WTC11 (cell line): ENCODE results near the gene SNX10. TPM values are rescaled to one million over a fixed set of nuclear protein-coding genes. Genes with fewer than 3 reads are reported as not detected.

Source experiments
- ATAC-seq: fragments of 200-7000 bp; cut with Tn5 transposase; 2 replicates; pipeline ENCODE4 v1.10.0; 2021; ENCODE audit warnings: mild to moderate bottlenecking, moderate library complexity
- CTCF ChIA-PET: fragments of 300-600 bp; sonication (Branson Sonifier 250); formaldehyde crosslinking; loops from one replicate; lab custom pipeline; 2021; ENCODE audit warnings: antibody characterized with exemption; lab: Charles Lee
- POLR2A ChIA-PET: fragments of 350-600 bp; sonication (Branson Sonifier 250); formaldehyde crosslinking; loops from one replicate; lab custom pipeline; 2021; ENCODE audit warnings: antibody characterized with exemption; lab: Charles Lee
- DNase-seq: peaks from one replicate; pipeline ENCODE4 v3.0.0; 2021; ENCODE audit warnings: low spot score
- H3K27ac Mint-ChIP-seq: 2 replicates; pipeline ENCODE4 v1.8.0; 2021; ENCODE audit warnings: mixed read lengths
- H3K27me3 Mint-ChIP-seq: 2 replicates; pipeline ENCODE4 v1.8.0; 2021; ENCODE audit warnings: low read depth, mild to moderate bottlenecking, moderate library complexity, mixed read lengths
- H3K36me3 Mint-ChIP-seq: 2 replicates; pipeline ENCODE4 v1.8.0; 2021; ENCODE audit warnings: mixed read lengths
- H3K4me1 Mint-ChIP-seq: 2 replicates; pipeline ENCODE4 v1.8.0; 2022; ENCODE audit warnings: mixed read lengths
- H3K4me3 Mint-ChIP-seq: 2 replicates; pipeline ENCODE4 v1.8.0; 2021; ENCODE audit warnings: mild to moderate bottlenecking, moderate library complexity, mixed read lengths
- H3K9me3 Mint-ChIP-seq: 2 replicates; pipeline ENCODE4 v1.8.0; 2021; ENCODE audit warnings: mixed read lengths
- CBFB ChIP-seq: sonication (generic); formaldehyde crosslinking; IDR thresholded peaks from 2 replicates; pipeline ENCODE4 v1.8.1; 2022; ENCODE audit warnings: mild to moderate bottlenecking, low read depth, missing genetic modification reagents
- CREB1 ChIP-seq: sonication (generic); formaldehyde crosslinking; IDR thresholded peaks from 2 replicates; pipeline ENCODE4 v1.8.0; 2023; ENCODE audit warnings: mild to moderate bottlenecking, missing genetic modification reagents
- GABPB1 ChIP-seq: sonication (generic); formaldehyde crosslinking; IDR thresholded peaks from 2 replicates; pipeline ENCODE4 v1.8.1; 2023; ENCODE audit warnings: mild to moderate bottlenecking, missing genetic modification reagents
- IRF2 ChIP-seq: sonication (generic); formaldehyde crosslinking; IDR thresholded peaks from 2 replicates; pipeline ENCODE4 v1.8.0; 2022; ENCODE audit warnings: low read depth, missing genetic modification reagents, borderline replicate concordance
- JAZF1 ChIP-seq: fragments of 250-450 bp; sonication (Bioruptor Pico); IDR thresholded peaks from 2 replicates; pipeline ENCODE4 v1.9.0; 2021; ENCODE audit warnings: moderate library complexity, mild to moderate bottlenecking, inconsistent platforms
- MYBL2 ChIP-seq: sonication (generic); formaldehyde crosslinking; IDR thresholded peaks from 2 replicates; pipeline ENCODE4 v1.8.1; 2023; ENCODE audit warnings: mild to moderate bottlenecking, moderate library complexity, missing genetic modification reagents
- NR1H2 ChIP-seq: sonication (generic); formaldehyde crosslinking; IDR thresholded peaks from 2 replicates; pipeline ENCODE4 v1.9.0; 2021; ENCODE audit warnings: mild to moderate bottlenecking, moderate library complexity, missing genetic modification reagents
- SMAD3 ChIP-seq: sonication (generic); formaldehyde crosslinking; IDR thresholded peaks from 2 replicates; pipeline ENCODE4 v1.8.0; 2022; ENCODE audit warnings: missing genetic modification reagents, mild to moderate bottlenecking, borderline replicate concordance
- TCF7 ChIP-seq: sonication (generic); formaldehyde crosslinking; IDR thresholded peaks from 2 replicates; pipeline ENCODE4 v1.8.0; 2022; ENCODE audit warnings: mild to moderate bottlenecking, low read depth, missing genetic modification reagents, moderate library complexity
- ZNF121 ChIP-seq: sonication (generic); formaldehyde crosslinking; IDR thresholded peaks from 2 replicates; pipeline ENCODE4 v1.8.0; 2023; ENCODE audit warnings: missing genetic modification reagents
- ZNF138 ChIP-seq: sonication (generic); formaldehyde crosslinking; conservative IDR thresholded peaks from 2 replicates; pipeline ENCODE4 v1.8.1; 2022; ENCODE audit warnings: mild to moderate bottlenecking, moderate library complexity, missing genetic modification reagents
- ZNF232 ChIP-seq: sonication (generic); formaldehyde crosslinking; IDR thresholded peaks from 2 replicates; pipeline ENCODE4 v1.8.0; 2022; ENCODE audit warnings: mild to moderate bottlenecking, missing genetic modification reagents
- ZNF396 ChIP-seq: fragments of 250-450 bp; sonication (Bioruptor Pico); IDR thresholded peaks from 2 replicates; pipeline ENCODE4 v1.8.0; 2021; ENCODE audit warnings: mild to moderate bottlenecking, moderate library complexity, borderline replicate concordance
- ZNF671 ChIP-seq: fragments of 250-450 bp; sonication (Bioruptor Pico); IDR thresholded peaks from 2 replicates; pipeline ENCODE4 v1.8.0; 2021; ENCODE audit warnings: mild to moderate bottlenecking
- total RNA-seq: library from RNA; stranded (reverse); gene quantifications from 3 replicates; pipeline ENCODE4 v1.2.3, GENCODE V29; 2021
- TF ChIP-seq, protein P1 (sequence below): sonication (generic); formaldehyde crosslinking; IDR thresholded peaks from 2 replicates; pipeline ENCODE4 v1.8.0; 2022; ENCODE audit warnings: mild to moderate bottlenecking, missing genetic modification reagents
- TF ChIP-seq, protein P2 (sequence below): sonication (generic); formaldehyde crosslinking; IDR thresholded peaks from 2 replicates; pipeline ENCODE4 v1.8.1; 2023; ENCODE audit warnings: mild to moderate bottlenecking, missing genetic modification reagents
- TF ChIP-seq, protein P3 (sequence below): sonication (generic); formaldehyde crosslinking; IDR thresholded peaks from 2 replicates; pipeline ENCODE4 v1.8.0; 2022; ENCODE audit warnings: mild to moderate bottlenecking, missing genetic modification reagents
- TF ChIP-seq, protein P4 (sequence below): sonication (generic); formaldehyde crosslinking; conservative IDR thresholded peaks from 2 replicates; pipeline ENCODE4 v1.8.1; 2023; ENCODE audit warnings: mild to moderate bottlenecking, low read depth, missing genetic modification reagents, moderate library complexity

The SNX10 gene
- total RNA-seq, 1 experiment from 2014 or later: 10.8 TPM

DNA sequence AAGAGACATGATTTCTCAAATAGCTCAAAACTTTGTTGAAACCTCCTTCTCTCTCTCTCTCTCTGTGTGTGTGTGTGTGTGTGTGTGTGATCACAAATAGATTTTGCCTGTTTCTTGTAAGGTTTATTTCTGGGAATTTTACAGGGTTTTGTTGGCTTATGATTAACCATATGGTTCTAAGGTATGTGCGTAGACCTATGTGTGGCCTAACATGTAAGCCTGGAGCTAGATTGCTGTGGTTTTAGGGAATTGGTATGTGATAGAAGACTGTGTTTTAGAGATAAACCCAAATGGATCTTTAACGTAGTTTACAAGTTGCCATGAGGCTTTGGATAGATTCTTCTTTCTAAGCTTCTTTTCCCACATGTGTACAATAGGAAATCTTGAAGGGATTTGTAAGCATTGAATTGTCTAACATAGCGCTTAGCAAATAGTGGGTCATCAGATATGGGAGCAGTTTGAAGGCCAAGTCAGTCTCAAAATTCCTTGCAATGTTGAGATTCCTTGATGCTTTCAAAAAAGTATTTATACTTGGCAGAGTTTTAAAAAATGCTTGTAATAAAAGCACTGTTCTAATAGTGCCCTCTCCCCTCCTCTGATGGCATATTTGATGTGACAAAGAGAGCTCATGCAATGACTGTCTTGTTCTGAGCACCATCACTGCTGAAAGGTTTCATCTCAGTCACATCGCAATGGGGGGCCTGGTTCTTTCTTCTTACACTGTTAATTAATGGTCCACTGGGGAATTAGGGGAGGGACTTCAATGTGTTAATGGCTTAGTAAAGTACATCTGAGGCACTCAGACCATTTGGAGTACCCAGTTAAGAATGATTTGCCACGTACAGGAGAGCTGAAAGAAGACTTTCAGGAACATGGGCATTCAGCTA, 118.2 kb downstream of the SNX10 start:
- TF ChIP-seq, protein P1, sequence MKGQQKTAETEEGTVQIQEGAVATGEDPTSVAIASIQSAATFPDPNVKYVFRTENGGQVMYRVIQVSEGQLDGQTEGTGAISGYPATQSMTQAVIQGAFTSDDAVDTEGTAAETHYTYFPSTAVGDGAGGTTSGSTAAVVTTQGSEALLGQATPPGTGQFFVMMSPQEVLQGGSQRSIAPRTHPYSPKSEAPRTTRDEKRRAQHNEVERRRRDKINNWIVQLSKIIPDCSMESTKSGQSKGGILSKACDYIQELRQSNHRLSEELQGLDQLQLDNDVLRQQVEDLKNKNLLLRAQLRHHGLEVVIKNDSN: no peak
- TF ChIP-seq, protein P2, sequence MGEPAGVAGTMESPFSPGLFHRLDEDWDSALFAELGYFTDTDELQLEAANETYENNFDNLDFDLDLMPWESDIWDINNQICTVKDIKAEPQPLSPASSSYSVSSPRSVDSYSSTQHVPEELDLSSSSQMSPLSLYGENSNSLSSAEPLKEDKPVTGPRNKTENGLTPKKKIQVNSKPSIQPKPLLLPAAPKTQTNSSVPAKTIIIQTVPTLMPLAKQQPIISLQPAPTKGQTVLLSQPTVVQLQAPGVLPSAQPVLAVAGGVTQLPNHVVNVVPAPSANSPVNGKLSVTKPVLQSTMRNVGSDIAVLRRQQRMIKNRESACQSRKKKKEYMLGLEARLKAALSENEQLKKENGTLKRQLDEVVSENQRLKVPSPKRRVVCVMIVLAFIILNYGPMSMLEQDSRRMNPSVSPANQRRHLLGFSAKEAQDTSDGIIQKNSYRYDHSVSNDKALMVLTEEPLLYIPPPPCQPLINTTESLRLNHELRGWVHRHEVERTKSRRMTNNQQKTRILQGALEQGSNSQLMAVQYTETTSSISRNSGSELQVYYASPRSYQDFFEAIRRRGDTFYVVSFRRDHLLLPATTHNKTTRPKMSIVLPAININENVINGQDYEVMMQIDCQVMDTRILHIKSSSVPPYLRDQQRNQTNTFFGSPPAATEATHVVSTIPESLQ: no peak
- TF ChIP-seq SMAD3 (CRISPR knock-in tag) (no peak), CREB1 (no peak), JAZF1 (CRISPR knock-in tag) (no peak), ZNF232 (CRISPR knock-in tag) (no peak), TCF7 (CRISPR knock-in tag) (no peak), ZNF138 (CRISPR knock-in tag) (no peak), GABPB1 (no peak), ZNF121 (CRISPR knock-in tag) (no peak), NR1H2 (CRISPR knock-in tag) (no peak), CBFB (CRISPR knock-in tag) (no peak)
- ATAC-seq (no peak), DNase-seq (no peak)
- Mint-ChIP-seq H3K4me3 (no peak overlapping the region), H3K27me3 (peaks cover 21% of the 10 kb centered on the region), H3K27ac (no peak overlapping the region), H3K36me3 (0 out of 2 replicates have a peak, but pooled peaks cover 6% of the 10 kb centered on the region), H3K9me3 (peaks cover 12% of the 10 kb centered on the region), H3K4me1 (no peaks in the 10 kb centered on the region; the same call in 1 of the 2 replicates)
- ChIA-PET POLR2A (interaction anchor here (0.7 to 1.0 kb wide), 3 partner anchors 11 to 189 kb away, joined by 3 to 4 read pairs (median 3); no protein-coding TSS in a partner anchor), CTCF (interaction anchor here (1.1 to 1.6 kb wide), 2 partner anchors 33 to 258 kb away, joined by 3 read pairs; no protein-coding TSS in a partner anchor)

DNA sequence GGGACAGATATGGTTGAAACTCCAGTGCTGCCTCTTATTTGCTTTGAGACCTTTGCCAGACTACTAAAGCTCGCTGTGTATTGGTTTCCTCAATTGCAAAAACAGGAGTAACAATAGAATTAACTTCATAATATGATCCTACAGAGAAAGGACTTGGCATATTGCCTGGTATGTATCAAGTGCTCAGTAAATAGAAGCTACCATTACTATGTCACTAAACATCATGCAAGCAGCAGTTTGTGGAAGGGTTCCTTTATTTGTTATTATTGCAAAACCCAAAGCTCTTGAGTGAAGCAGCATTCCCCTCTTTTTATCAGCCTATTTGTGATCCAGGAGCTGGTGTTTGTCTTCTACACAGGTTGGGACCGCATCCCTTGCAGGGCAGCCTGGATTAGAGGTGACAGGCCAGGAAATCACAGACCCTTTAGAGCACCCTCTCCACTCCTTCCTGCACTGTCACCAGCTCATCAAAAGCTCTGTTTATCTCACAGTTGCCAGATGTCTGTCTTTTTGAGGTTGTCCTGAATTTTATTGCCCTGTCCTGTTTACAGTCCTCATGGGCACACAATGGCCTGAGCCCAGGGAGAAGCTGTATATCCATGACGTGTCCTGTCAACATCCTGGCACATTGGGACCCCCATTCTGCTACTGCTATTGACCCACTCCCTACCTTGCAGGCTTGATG, 121.5 kb downstream of the SNX10 start:
- no peaks in the 10 kb centered on the region for H3K36me3 Mint-ChIP-seq
- no peak overlapping the region for H3K27ac Mint-ChIP-seq
- ChIA-PET POLR2A (no interaction called here), CTCF (no interaction called here)
- TF ChIP-seq, protein P3, sequence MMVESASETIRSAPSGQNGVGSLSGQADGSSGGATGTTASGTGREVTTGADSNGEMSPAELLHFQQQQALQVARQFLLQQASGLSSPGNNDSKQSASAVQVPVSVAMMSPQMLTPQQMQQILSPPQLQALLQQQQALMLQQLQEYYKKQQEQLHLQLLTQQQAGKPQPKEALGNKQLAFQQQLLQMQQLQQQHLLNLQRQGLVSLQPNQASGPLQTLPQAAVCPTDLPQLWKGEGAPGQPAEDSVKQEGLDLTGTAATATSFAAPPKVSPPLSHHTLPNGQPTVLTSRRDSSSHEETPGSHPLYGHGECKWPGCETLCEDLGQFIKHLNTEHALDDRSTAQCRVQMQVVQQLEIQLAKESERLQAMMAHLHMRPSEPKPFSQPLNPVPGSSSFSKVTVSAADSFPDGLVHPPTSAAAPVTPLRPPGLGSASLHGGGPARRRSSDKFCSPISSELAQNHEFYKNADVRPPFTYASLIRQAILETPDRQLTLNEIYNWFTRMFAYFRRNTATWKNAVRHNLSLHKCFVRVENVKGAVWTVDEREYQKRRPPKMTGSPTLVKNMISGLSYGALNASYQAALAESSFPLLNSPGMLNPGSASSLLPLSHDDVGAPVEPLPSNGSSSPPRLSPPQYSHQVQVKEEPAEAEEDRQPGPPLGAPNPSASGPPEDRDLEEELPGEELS (CRISPR knock-in tag): no peak
- no peak for TF ChIP-seq ZNF671
- no peak for TF ChIP-seq ZNF396 (CRISPR knock-in tag)
- TF ChIP-seq, protein P4, sequence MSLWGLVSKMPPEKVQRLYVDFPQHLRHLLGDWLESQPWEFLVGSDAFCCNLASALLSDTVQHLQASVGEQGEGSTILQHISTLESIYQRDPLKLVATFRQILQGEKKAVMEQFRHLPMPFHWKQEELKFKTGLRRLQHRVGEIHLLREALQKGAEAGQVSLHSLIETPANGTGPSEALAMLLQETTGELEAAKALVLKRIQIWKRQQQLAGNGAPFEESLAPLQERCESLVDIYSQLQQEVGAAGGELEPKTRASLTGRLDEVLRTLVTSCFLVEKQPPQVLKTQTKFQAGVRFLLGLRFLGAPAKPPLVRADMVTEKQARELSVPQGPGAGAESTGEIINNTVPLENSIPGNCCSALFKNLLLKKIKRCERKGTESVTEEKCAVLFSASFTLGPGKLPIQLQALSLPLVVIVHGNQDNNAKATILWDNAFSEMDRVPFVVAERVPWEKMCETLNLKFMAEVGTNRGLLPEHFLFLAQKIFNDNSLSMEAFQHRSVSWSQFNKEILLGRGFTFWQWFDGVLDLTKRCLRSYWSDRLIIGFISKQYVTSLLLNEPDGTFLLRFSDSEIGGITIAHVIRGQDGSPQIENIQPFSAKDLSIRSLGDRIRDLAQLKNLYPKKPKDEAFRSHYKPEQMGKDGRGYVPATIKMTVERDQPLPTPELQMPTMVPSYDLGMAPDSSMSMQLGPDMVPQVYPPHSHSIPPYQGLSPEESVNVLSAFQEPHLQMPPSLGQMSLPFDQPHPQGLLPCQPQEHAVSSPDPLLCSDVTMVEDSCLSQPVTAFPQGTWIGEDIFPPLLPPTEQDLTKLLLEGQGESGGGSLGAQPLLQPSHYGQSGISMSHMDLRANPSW (CRISPR knock-in tag): no peak
- TF ChIP-seq MYBL2 (CRISPR knock-in tag): no peak
- TF ChIP-seq IRF2 (CRISPR knock-in tag): no peak
- no peak overlapping the region for H3K4me3 Mint-ChIP-seq
- no peaks in the 10 kb centered on the region for H3K9me3 Mint-ChIP-seq
- H3K27me3 Mint-ChIP-seq: peaks cover 28% of the 10 kb centered on the region
- H3K4me1 Mint-ChIP-seq: peaks cover 7% of the 10 kb centered on the region
- no peak for ATAC-seq
- DNase-seq: no peak
